ENCODE data around the gene ENC1. TPM values are rescaled to one million over a fixed set of nuclear protein-coding genes. Genes with fewer than 3 reads are reported as not detected.
A peak's percentile ranks its signal among the peaks of the same experiment; 100 is the strongest.

ENC1 gene
- total RNA-seq, 1 donor from 2014 or later: 7.1 TPM

DNA sequence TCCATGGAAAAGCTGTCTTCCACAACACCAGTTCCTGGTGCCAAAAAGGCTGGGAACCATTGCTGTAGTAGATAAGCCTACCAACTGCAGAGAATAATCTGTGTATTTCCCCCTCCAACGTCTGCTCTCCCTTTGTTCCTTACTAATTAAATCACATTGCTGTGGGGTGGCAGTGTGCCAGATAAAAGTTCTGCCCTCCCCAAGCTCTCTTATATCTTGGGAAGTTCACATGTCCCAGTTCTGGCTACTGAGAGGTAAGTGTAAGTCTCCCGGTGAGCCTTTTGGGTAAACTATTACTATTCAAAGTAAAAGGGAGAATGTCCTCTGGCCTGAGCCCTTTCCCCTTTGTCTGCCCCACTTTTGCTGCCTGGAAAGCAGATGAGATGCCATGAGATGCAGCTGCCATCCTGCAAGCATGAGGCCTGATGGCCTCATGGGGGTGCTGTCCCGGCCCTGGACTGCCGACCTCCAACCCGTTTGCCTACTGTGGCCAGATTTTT lies 14.7 kb downstream of the ENC1 start:
- TF ChIP-seq, protein P1, sequence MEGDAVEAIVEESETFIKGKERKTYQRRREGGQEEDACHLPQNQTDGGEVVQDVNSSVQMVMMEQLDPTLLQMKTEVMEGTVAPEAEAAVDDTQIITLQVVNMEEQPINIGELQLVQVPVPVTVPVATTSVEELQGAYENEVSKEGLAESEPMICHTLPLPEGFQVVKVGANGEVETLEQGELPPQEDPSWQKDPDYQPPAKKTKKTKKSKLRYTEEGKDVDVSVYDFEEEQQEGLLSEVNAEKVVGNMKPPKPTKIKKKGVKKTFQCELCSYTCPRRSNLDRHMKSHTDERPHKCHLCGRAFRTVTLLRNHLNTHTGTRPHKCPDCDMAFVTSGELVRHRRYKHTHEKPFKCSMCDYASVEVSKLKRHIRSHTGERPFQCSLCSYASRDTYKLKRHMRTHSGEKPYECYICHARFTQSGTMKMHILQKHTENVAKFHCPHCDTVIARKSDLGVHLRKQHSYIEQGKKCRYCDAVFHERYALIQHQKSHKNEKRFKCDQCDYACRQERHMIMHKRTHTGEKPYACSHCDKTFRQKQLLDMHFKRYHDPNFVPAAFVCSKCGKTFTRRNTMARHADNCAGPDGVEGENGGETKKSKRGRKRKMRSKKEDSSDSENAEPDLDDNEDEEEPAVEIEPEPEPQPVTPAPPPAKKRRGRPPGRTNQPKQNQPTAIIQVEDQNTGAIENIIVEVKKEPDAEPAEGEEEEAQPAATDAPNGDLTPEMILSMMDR (IDR thresholded peaks at IDR 0.05): no peak
- no peak for TF ChIP-seq POLR2AphosphoS5 (IDR thresholded peaks at IDR 0.05; ENCODE audit: insufficient read depth in 1 of 2, low read depth in 1 of 2)
- TF ChIP-seq POLR2A (IDR thresholded peaks at IDR 0.05): no peak
- Histone ChIP-seq H3K4me3 (no peak overlapping the region), H3K27me3 (no peaks in the 10 kb centered on the region), H3K9me3 (no peaks in the 10 kb centered on the region), H3K27ac (no peak overlapping the region), H3K4me1 (no peaks in the 10 kb centered on the region), H3K36me3 (no peaks in the 10 kb centered on the region)
- no peak for DNase-seq (ENCODE audit: extremely low spot score in 2 of 2)
- intact Hi-C loops (cut with DNase I): no loop called here

DNA sequence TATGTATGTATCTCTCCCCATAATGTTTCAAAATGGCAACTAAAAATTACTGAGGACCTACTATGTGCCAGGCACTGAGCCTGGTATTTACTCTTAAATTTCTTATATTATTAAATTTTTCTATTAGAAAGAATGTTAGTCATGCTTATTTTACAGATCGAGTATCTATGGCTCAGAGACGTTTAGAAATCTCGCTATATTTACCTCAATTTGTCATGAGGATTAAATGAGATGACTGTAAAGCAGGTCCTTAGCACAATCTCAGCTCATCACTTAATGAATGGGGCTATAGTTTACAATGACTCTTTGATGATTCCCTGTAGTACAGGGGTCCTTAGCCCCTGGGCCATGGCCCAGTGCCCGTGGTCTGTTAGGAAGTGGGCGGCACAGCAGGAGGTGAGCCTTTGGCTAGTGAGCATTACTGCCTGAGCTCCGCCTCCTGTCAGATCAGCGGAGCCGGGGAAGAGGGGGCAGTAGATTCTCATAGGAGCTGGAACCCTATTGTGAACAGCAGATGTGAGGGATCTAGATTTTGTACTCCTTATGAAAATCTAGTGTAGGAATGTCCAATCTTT lies 15.5 kb downstream of the ENC1 start:
- Histone ChIP-seq H3K9me3 (no peaks in the 10 kb centered on the region), H3K36me3 (no peaks in the 10 kb centered on the region), H3K4me3 (no peak overlapping the region), H3K4me1 (no peaks in the 10 kb centered on the region), H3K27ac (no peak overlapping the region), H3K27me3 (no peaks in the 10 kb centered on the region)
- no peak for TF ChIP-seq POLR2AphosphoS5 (IDR thresholded peaks at IDR 0.05; ENCODE audit: insufficient read depth in 1 of 2, low read depth in 1 of 2)
- TF ChIP-seq, protein P1 (IDR thresholded peaks at IDR 0.05): no peak
- no peak for TF ChIP-seq POLR2A (IDR thresholded peaks at IDR 0.05)
- DNase-seq (ENCODE audit: extremely low spot score in 2 of 2): no peak
- intact Hi-C loops (cut with DNase I): no loop called here

DNA sequence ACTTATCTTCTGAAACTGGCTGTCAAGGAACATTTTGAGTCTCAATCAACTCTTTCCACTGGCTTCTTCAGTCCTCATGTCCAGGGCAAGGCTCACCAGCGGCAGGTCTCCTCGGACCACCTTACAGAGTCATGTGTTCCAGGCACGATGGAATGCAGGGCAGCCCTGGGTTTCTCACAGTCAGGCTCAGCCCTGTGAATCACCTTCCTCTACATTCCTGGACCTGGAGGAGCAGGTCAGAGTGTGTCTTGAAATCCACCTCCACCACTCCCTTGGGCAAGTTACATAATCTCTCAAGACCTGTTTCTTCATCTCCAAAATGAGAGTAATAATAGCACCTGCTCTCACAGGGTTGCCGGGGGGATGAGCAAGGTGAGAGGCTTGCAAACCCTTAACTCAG lies 16.0 kb downstream of the ENC1 start:
- H3K27ac ChIP-seq: no peak overlapping the region
- intact Hi-C loops (cut with DNase I): no loop called here
- TF ChIP-seq POLR2A (IDR thresholded peaks at IDR 0.05) (no peak), POLR2AphosphoS5 (IDR thresholded peaks at IDR 0.05; ENCODE audit: insufficient read depth in 1 of 2, low read depth in 1 of 2) (peak in 1 of 2 donors; percentile 30)
- TF ChIP-seq, protein P1 (IDR thresholded peaks at IDR 0.05): no peak

GRCh38 chr5:74623748-74624408 lies 16.6 kb downstream of the ENC1 start:
- Histone ChIP-seq H3K4me3 (no peak overlapping the region), H3K27ac (no peak overlapping the region)

More for the DNA sequence above, 16.0 kb downstream of the ENC1 start:
- Histone ChIP-seq H3K4me3 (no peak overlapping the region), H3K27me3 (no peaks in the 10 kb centered on the region), H3K9me3 (no peaks in the 10 kb centered on the region), H3K4me1 (no peaks in the 10 kb centered on the region), H3K36me3 (no peaks in the 10 kb centered on the region)
- no peak for DNase-seq (ENCODE audit: extremely low spot score in 2 of 2)

More at GRCh38 chr5:74623748-74624408, 16.6 kb downstream of the ENC1 start:
- intact Hi-C loops (cut with DNase I): no loop called here
- no peak for TF ChIP-seq POLR2AphosphoS5 (IDR thresholded peaks at IDR 0.05; ENCODE audit: insufficient read depth in 1 of 2, low read depth in 1 of 2)
- TF ChIP-seq, protein P1 (IDR thresholded peaks at IDR 0.05): no peak
- no peak for TF ChIP-seq POLR2A (IDR thresholded peaks at IDR 0.05)
- Histone ChIP-seq H3K4me1 (no peaks in the 10 kb centered on the region), H3K9me3 (no peaks in the 10 kb centered on the region), H3K27me3 (no peaks in the 10 kb centered on the region), H3K36me3 (no peaks in the 10 kb centered on the region)
- DNase-seq (ENCODE audit: extremely low spot score in 2 of 2): no peak
